ENCODE measurements around the gene GATA5.
"Not testable (repeated sequence)": the region's sequence is repeated elsewhere in the genome, so short reads cannot be mapped to it uniquely, and the experiment has no call there.

The GATA5 gene

GRCh38 chr20:62426059-62426348, 49.8 kb downstream of the GATA5 start:
- peaks cover 18 to 38% of the 10 kb centered on the region in 2 donors for H3K4me1 ChIP-seq (ENCODE audit: control insufficient read depth in 2 of 2, insufficient read depth in 2 of 2, low read length in 2 of 2)
- not testable (repeated sequence) for H3K9ac ChIP-seq (ENCODE audit: low read depth in 1 of 2, low read length in 2 of 2); H3K4me3 ChIP-seq (ENCODE audit: low read length in 2 of 2); H3K36me3 ChIP-seq (ENCODE audit: control insufficient read depth in 2 of 2, insufficient read depth in 2 of 2, low read length in 2 of 2); H3K27me3 ChIP-seq (ENCODE audit: control insufficient read depth in 2 of 2, insufficient read depth in 2 of 2, low read length in 2 of 2); H3K27ac ChIP-seq (ENCODE audit: low read depth in 2 of 2, low read length in 2 of 2); H3K9me3 ChIP-seq (ENCODE audit: control insufficient read depth in 2 of 2, low read length in 2 of 2)

DNA sequence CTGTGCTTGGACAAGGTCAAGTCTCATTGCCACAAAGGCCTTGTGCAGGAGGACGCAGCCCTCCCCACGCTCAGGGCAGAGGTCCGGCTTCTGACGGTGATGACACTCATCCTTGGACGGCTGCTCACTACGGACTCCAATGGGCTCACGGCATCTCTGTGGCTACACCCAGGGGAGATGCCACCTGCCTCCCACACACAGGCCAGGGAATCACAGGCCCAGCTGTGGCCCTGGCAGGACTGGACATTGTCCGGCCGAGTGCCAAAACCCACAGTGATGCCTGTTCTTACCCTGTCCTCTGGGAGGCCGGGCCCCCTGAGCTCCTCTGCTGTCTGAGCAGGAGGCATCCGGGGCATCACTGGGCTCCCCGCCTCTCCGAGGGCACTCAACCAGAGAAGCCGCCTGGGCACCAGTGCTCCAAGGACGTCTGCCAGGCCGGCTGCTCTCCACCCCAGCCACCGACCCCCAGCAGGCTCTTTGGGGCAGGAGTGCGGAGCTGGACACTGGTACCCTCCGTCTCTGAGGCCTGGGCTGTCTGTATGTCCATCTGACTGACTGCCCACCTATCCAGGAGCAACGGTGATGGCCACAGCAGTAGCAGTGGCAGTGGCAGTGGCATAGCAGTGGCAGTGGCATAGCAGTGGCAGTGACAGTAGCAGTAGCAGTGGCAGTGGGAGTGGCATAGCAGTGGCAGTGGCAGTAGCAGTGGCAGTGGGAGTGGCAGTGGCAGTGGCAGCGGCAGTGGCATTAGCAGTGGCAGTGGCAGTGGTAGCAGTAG, 50.3 kb downstream of the GATA5 start:
- no peaks in the 10 kb centered on the region for H3K36me3 ChIP-seq (ENCODE audit: control insufficient read depth in 2 of 2, insufficient read depth in 2 of 2, low read length in 2 of 2)
- H3K9ac ChIP-seq (ENCODE audit: low read depth in 1 of 2, low read length in 2 of 2): no peak overlapping the region
- H3K27ac ChIP-seq (ENCODE audit: low read depth in 2 of 2, low read length in 2 of 2): no peak overlapping the region
- no peak overlapping the region for H3K4me3 ChIP-seq (ENCODE audit: low read length in 2 of 2)
- no peaks in the 10 kb centered on the region for H3K27me3 ChIP-seq (ENCODE audit: control insufficient read depth in 2 of 2, insufficient read depth in 2 of 2, low read length in 2 of 2)
- H3K9me3 ChIP-seq (ENCODE audit: control insufficient read depth in 2 of 2, low read length in 2 of 2): no peaks in the 10 kb centered on the region
- peaks cover 18 to 33% of the 10 kb centered on the region in 2 donors for H3K4me1 ChIP-seq (ENCODE audit: control insufficient read depth in 2 of 2, insufficient read depth in 2 of 2, low read length in 2 of 2)

GRCh38 chr20:62424249-62425107, 51.3 kb downstream of the GATA5 start:
- no peak overlapping the region for H3K4me3 ChIP-seq (ENCODE audit: low read length in 2 of 2)
- no peak overlapping the region for H3K27ac ChIP-seq (ENCODE audit: low read depth in 2 of 2, low read length in 2 of 2)
- H3K4me1 ChIP-seq (ENCODE audit: control insufficient read depth in 2 of 2, insufficient read depth in 2 of 2, low read length in 2 of 2): peaks cover 18 to 25% of the 10 kb centered on the region in 2 donors
- H3K9ac ChIP-seq (ENCODE audit: low read depth in 1 of 2, low read length in 2 of 2): no peak overlapping the region
- no peaks in the 10 kb centered on the region for H3K36me3 ChIP-seq (ENCODE audit: control insufficient read depth in 2 of 2, insufficient read depth in 2 of 2, low read length in 2 of 2)
- no peaks in the 10 kb centered on the region for H3K27me3 ChIP-seq (ENCODE audit: control insufficient read depth in 2 of 2, insufficient read depth in 2 of 2, low read length in 2 of 2)
- H3K9me3 ChIP-seq (ENCODE audit: control insufficient read depth in 2 of 2, low read length in 2 of 2): no peaks in the 10 kb centered on the region

- Histone ChIP-seq H3K27me3 (ENCODE audit: control insufficient read depth in 2 of 2, insufficient read depth in 2 of 2, low read length in 2 of 2) (no peaks in the 10 kb centered on the region), H3K4me3 (ENCODE audit: low read length in 2 of 2) (no peak overlapping the region), H3K27ac (ENCODE audit: low read depth in 2 of 2, low read length in 2 of 2) (no peak overlapping the region), H3K9me3 (ENCODE audit: control insufficient read depth in 2 of 2, low read length in 2 of 2) (no peaks in the 10 kb centered on the region), H3K9ac (ENCODE audit: low read depth in 1 of 2, low read length in 2 of 2) (no peak overlapping the region), H3K36me3 (ENCODE audit: control insufficient read depth in 2 of 2, insufficient read depth in 2 of 2, low read length in 2 of 2) (no peaks in the 10 kb centered on the region), H3K4me1 (ENCODE audit: control insufficient read depth in 2 of 2, insufficient read depth in 2 of 2, low read length in 2 of 2) (peaks cover 15 to 18% of the 10 kb centered on the region in 2 donors)
These were observed 52.5 kb downstream of the GATA5 start for GRCh38 chr20:62423326-62423706.

DNA sequence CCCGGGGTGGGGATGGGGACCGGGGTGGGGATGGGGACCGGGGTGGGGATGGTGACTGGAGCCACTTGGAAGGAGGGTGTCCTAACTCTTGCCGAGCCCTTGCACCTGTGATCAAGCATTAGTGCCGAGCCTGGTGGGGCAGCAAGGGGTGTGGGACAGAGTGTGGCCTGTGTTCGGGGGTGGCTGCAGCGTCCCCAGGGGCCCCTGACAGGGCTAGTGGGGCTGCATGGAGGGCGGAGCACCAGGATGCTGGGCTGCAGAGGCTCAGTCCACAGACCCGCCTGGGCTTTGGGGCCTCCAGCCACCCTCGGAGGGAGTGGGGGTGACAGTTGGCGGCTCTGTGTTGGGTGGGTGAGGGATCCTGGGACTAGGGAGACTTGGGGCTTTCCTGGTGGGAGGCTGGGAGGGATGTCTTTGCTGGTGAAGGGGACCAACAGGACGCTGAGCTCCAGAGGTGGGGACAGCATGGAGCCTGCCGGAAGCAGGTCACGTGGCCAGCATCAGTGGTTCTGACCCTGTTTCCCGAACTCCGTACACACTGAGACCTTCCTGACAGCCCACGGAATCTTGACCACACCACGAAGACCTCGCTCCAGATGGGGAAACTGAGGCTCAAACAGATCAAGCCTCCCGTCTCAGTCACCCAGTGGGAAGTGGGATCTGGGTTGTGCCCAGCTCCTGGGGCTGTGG, 53.0 kb downstream of the GATA5 start:
- no peak overlapping the region for H3K4me3 ChIP-seq (ENCODE audit: low read length in 2 of 2)
- H3K4me1 ChIP-seq (ENCODE audit: control insufficient read depth in 2 of 2, insufficient read depth in 2 of 2, low read length in 2 of 2): peaks cover 10 to 13% of the 10 kb centered on the region in 2 donors
- no peak overlapping the region for H3K9ac ChIP-seq (ENCODE audit: low read depth in 1 of 2, low read length in 2 of 2)
- no peaks in the 10 kb centered on the region for H3K36me3 ChIP-seq (ENCODE audit: control insufficient read depth in 2 of 2, insufficient read depth in 2 of 2, low read length in 2 of 2)
- no peaks in the 10 kb centered on the region for H3K9me3 ChIP-seq (ENCODE audit: control insufficient read depth in 2 of 2, low read length in 2 of 2)
- no peak overlapping the region for H3K27ac ChIP-seq (ENCODE audit: low read depth in 2 of 2, low read length in 2 of 2)
- H3K27me3 ChIP-seq (ENCODE audit: control insufficient read depth in 2 of 2, insufficient read depth in 2 of 2, low read length in 2 of 2): no peaks in the 10 kb centered on the region

DNA sequence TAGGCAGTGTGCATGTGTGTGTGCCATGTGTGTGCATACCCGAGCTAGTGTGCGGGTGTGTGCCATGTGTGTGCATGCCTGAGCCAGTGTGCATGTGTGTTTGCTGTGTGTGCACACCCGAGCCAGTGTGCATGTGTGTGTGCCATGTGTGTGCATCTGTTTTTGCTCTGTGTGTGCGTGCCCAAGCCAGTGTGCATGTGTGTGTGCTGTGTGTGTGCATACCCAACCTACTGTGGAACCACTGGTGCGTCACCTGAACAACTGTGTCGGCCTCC, 54.1 kb downstream of the GATA5 start:
- Histone ChIP-seq H3K4me1 (ENCODE audit: control insufficient read depth in 2 of 2, insufficient read depth in 2 of 2, low read length in 2 of 2) (peaks cover 2 to 6% of the 10 kb centered on the region in 2 donors), H3K36me3 (ENCODE audit: control insufficient read depth in 2 of 2, insufficient read depth in 2 of 2, low read length in 2 of 2) (no peaks in the 10 kb centered on the region), H3K27me3 (ENCODE audit: control insufficient read depth in 2 of 2, insufficient read depth in 2 of 2, low read length in 2 of 2) (no peaks in the 10 kb centered on the region), H3K4me3 (ENCODE audit: low read length in 2 of 2) (no peak overlapping the region), H3K9ac (ENCODE audit: low read depth in 1 of 2, low read length in 2 of 2) (no peak overlapping the region), H3K27ac (ENCODE audit: low read depth in 2 of 2, low read length in 2 of 2) (no peak overlapping the region), H3K9me3 (ENCODE audit: control insufficient read depth in 2 of 2, low read length in 2 of 2) (no peaks in the 10 kb centered on the region)

GRCh38 chr20:62420846-62421715, 54.7 kb downstream of the GATA5 start:
- no peaks in the 10 kb centered on the region for H3K36me3 ChIP-seq (ENCODE audit: control insufficient read depth in 2 of 2, insufficient read depth in 2 of 2, low read length in 2 of 2)
- no peak overlapping the region for H3K9ac ChIP-seq (ENCODE audit: low read depth in 1 of 2, low read length in 2 of 2)
- no peak overlapping the region for H3K27ac ChIP-seq (ENCODE audit: low read depth in 2 of 2, low read length in 2 of 2)
- H3K9me3 ChIP-seq (ENCODE audit: control insufficient read depth in 2 of 2, low read length in 2 of 2): no peaks in the 10 kb centered on the region
- H3K27me3 ChIP-seq (ENCODE audit: control insufficient read depth in 2 of 2, insufficient read depth in 2 of 2, low read length in 2 of 2): no peaks in the 10 kb centered on the region
- H3K4me1 ChIP-seq (ENCODE audit: control insufficient read depth in 2 of 2, insufficient read depth in 2 of 2, low read length in 2 of 2): peaks cover 0 to under 1% of the 10 kb centered on the region in 2 donors
- no peak overlapping the region for H3K4me3 ChIP-seq (ENCODE audit: low read length in 2 of 2)

DNA sequence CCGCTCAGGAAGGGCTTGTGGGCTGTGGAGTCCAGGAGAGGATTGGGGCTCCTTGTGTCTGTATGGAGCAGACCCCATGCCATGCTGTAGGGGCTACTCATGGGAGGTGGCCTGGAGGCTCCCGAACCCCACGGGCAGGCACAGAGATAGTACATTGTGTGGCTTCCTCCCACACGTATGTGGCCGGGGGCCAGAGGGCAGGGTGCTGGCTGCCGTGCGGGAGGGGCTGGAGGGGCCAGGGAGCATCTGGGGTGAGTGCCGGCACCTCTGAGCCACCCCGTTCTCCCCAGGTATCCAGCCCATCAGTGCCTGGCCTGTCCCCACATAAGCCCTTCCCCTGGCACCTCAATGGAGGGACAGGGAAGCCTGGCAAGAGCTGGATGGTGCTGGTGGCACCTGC, 56.0 kb downstream of the GATA5 start:
- H3K27me3 ChIP-seq (ENCODE audit: control insufficient read depth in 2 of 2, insufficient read depth in 2 of 2, low read length in 2 of 2): no peaks in the 10 kb centered on the region

GRCh38 chr20:62418709-62419487, 56.9 kb downstream of the GATA5 start:
- H3K27me3 ChIP-seq (ENCODE audit: control insufficient read depth in 2 of 2, insufficient read depth in 2 of 2, low read length in 2 of 2): no peaks in the 10 kb centered on the region
- H3K4me3 ChIP-seq (ENCODE audit: low read length in 2 of 2): no peak overlapping the region
- H3K9ac ChIP-seq (ENCODE audit: low read depth in 1 of 2, low read length in 2 of 2): no peak overlapping the region
- no peak overlapping the region for H3K27ac ChIP-seq (ENCODE audit: low read depth in 2 of 2, low read length in 2 of 2)
- H3K36me3 ChIP-seq (ENCODE audit: control insufficient read depth in 2 of 2, insufficient read depth in 2 of 2, low read length in 2 of 2): no peaks in the 10 kb centered on the region
- peaks cover 7 to 9% of the 10 kb centered on the region in 2 donors for H3K4me1 ChIP-seq (ENCODE audit: control insufficient read depth in 2 of 2, insufficient read depth in 2 of 2, low read length in 2 of 2)
- no peaks in the 10 kb centered on the region for H3K9me3 ChIP-seq (ENCODE audit: control insufficient read depth in 2 of 2, low read length in 2 of 2)

More for the DNA sequence above, 56.0 kb downstream of the GATA5 start:
- Histone ChIP-seq H3K9me3 (ENCODE audit: control insufficient read depth in 2 of 2, low read length in 2 of 2) (no peaks in the 10 kb centered on the region), H3K9ac (ENCODE audit: low read depth in 1 of 2, low read length in 2 of 2) (no peak overlapping the region), H3K36me3 (ENCODE audit: control insufficient read depth in 2 of 2, insufficient read depth in 2 of 2, low read length in 2 of 2) (no peaks in the 10 kb centered on the region), H3K4me3 (ENCODE audit: low read length in 2 of 2) (no peak overlapping the region), H3K4me1 (ENCODE audit: control insufficient read depth in 2 of 2, insufficient read depth in 2 of 2, low read length in 2 of 2) (peaks cover 0 to under 1% of the 10 kb centered on the region in 2 donors), H3K27ac (ENCODE audit: low read depth in 2 of 2, low read length in 2 of 2) (no peak overlapping the region)

Measured in mucosa of rectum (tissue), 2 donors.